ENCODE results near the gene ELMO2. TPM values are rescaled to one million over a fixed set of nuclear protein-coding genes. Genes with fewer than 3 reads are reported as not detected.

Gene ELMO2
- total RNA-seq, 1 experiment from 2014 or later, result 28.4 TPM

DNA sequence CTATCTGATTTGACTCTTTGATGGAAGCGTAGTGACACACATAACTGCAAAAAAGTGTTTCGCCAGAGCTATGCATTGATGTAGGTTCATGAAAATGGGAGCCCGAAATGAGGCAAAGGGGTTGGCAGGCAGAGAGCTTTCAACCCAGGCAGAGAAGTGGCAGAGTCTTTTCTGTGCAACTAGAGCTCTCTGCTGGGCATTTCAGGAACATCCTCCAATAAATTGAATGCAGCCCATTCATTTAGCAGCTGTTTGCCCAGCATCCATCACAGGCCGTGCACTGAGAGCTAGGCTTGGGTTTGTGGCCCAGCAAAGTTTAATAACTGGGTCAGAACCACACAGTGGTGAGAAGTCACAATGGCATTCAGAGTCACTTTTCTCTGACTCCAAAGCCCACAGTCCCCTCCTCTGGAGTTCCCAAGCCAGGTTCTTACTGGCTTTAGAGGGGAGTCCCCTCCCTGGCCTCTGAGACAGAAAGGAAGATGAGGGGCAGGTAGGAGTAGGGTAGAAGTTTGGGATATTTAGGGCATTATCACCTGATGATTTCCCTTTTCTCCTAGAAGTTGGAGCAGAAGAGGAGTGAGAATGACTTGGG, 31.8 kb upstream of the ELMO2 start (continued):
- TF ChIP-seq, protein P1, sequence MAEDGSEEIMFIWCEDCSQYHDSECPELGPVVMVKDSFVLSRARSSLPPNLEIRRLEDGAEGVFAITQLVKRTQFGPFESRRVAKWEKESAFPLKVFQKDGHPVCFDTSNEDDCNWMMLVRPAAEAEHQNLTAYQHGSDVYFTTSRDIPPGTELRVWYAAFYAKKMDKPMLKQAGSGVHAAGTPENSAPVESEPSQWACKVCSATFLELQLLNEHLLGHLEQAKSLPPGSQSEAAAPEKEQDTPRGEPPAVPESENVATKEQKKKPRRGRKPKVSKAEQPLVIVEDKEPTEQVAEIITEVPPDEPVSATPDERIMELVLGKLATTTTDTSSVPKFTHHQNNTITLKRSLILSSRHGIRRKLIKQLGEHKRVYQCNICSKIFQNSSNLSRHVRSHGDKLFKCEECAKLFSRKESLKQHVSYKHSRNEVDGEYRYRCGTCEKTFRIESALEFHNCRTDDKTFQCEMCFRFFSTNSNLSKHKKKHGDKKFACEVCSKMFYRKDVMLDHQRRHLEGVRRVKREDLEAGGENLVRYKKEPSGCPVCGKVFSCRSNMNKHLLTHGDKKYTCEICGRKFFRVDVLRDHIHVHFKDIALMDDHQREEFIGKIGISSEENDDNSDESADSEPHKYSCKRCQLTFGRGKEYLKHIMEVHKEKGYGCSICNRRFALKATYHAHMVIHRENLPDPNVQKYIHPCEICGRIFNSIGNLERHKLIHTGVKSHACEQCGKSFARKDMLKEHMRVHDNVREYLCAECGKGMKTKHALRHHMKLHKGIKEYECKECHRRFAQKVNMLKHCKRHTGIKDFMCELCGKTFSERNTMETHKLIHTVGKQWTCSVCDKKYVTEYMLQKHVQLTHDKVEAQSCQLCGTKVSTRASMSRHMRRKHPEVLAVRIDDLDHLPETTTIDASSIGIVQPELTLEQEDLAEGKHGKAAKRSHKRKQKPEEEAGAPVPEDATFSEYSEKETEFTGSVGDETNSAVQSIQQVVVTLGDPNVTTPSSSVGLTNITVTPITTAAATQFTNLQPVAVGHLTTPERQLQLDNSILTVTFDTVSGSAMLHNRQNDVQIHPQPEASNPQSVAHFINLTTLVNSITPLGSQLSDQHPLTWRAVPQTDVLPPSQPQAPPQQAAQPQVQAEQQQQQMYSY (CRISPR knock-in tag; IDR thresholded peaks at IDR 0.05), result no peak

DNA sequence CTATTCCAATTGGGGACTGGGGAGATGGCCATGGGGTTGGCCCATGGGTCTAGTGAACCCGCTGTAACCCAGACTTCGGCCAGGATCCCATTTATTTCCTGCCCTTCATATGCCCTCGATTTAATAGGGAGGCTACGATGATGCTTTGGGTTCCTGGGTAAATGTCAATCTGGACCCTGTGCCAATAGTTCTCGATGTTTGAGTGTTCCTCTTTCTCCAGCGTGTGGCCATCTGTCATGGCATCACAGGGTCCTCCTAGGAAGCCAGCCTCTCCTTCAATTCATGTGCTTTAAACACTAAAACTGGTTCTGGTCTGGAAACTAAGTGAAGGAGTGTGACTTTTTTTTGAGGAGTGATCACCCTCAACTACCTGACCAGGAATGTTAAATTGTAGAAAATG, 28.7 kb upstream of the ELMO2 start:
- Mint-ChIP-seq H3K36me3 (peaks cover 7% of the 10 kb centered on the region), H3K9me3 (peaks cover 4% of the 10 kb centered on the region), H3K27ac (no peak overlapping the region), H3K27me3 (ENCODE audit: low read depth) (peaks cover 6% of the 10 kb centered on the region), H3K4me1 (no peaks in the 10 kb centered on the region), H3K4me3 (no peak overlapping the region)
- no peak for DNase-seq (ENCODE audit: low spot score)
- ATAC-seq, result no peak
- CTCF ChIA-PET, result no interaction called here
- POLR2A ChIA-PET, result no interaction called here
- TF ChIP-seq, protein P2, sequence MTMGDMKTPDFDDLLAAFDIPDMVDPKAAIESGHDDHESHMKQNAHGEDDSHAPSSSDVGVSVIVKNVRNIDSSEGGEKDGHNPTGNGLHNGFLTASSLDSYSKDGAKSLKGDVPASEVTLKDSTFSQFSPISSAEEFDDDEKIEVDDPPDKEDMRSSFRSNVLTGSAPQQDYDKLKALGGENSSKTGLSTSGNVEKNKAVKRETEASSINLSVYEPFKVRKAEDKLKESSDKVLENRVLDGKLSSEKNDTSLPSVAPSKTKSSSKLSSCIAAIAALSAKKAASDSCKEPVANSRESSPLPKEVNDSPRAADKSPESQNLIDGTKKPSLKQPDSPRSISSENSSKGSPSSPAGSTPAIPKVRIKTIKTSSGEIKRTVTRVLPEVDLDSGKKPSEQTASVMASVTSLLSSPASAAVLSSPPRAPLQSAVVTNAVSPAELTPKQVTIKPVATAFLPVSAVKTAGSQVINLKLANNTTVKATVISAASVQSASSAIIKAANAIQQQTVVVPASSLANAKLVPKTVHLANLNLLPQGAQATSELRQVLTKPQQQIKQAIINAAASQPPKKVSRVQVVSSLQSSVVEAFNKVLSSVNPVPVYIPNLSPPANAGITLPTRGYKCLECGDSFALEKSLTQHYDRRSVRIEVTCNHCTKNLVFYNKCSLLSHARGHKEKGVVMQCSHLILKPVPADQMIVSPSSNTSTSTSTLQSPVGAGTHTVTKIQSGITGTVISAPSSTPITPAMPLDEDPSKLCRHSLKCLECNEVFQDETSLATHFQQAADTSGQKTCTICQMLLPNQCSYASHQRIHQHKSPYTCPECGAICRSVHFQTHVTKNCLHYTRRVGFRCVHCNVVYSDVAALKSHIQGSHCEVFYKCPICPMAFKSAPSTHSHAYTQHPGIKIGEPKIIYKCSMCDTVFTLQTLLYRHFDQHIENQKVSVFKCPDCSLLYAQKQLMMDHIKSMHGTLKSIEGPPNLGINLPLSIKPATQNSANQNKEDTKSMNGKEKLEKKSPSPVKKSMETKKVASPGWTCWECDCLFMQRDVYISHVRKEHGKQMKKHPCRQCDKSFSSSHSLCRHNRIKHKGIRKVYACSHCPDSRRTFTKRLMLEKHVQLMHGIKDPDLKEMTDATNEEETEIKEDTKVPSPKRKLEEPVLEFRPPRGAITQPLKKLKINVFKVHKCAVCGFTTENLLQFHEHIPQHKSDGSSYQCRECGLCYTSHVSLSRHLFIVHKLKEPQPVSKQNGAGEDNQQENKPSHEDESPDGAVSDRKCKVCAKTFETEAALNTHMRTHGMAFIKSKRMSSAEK (CRISPR knock-in tag; IDR thresholded peaks at IDR 0.05; ENCODE audit: borderline replicate concordance), result no peak
- TF ChIP-seq JUN (CRISPR knock-in tag; IDR thresholded peaks at IDR 0.05) (no peak), ZNF263 (CRISPR knock-in tag; IDR thresholded peaks at IDR 0.05; ENCODE audit: low read depth) (no peak), GABPB1 (CRISPR knock-in tag; IDR thresholded peaks at IDR 0.05) (no peak), OVOL2 (CRISPR knock-in tag; IDR thresholded peaks at IDR 0.05; ENCODE audit: borderline replicate concordance) (no peak), FOXP1 (CRISPR knock-in tag; IDR thresholded peaks at IDR 0.05; ENCODE audit: borderline replicate concordance) (no peak), ZNF416 (CRISPR knock-in tag; IDR thresholded peaks at IDR 0.05) (no peak)
- TF ChIP-seq, protein P3, sequence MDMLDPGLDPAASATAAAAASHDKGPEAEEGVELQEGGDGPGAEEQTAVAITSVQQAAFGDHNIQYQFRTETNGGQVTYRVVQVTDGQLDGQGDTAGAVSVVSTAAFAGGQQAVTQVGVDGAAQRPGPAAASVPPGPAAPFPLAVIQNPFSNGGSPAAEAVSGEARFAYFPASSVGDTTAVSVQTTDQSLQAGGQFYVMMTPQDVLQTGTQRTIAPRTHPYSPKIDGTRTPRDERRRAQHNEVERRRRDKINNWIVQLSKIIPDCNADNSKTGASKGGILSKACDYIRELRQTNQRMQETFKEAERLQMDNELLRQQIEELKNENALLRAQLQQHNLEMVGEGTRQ (CRISPR knock-in tag; IDR thresholded peaks at IDR 0.05), result no peak
- TF ChIP-seq, protein P4, sequence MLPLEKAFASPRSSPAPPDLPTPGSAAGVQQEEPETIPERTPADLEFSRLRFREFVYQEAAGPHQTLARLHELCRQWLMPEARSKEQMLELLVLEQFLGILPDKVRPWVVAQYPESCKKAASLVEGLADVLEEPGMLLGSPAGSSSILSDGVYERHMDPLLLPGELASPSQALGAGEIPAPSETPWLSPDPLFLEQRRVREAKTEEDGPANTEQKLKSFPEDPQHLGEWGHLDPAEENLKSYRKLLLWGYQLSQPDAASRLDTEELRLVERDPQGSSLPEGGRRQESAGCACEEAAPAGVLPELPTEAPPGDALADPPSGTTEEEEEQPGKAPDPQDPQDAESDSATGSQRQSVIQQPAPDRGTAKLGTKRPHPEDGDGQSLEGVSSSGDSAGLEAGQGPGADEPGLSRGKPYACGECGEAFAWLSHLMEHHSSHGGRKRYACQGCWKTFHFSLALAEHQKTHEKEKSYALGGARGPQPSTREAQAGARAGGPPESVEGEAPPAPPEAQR (CRISPR knock-in tag; IDR thresholded peaks at IDR 0.05), result no peak

DNA sequence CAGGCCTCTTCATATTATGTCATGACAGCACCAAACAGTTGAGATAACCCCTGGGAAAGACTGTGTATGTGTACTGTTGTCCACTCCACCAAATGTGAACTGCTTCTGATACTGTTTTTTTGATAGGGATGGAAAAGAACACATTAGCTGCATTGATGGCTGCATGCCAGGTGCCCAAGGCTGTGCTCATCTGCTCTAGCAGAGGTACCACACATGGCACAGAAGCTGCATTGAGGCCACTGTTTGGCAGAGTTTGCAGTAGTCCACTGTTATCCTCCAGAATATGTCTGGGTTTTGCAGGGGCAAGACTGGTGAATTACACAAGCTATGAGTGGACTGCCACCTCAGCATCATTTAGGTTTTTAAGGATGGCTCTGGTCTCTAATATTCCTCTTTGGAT, 28.2 kb upstream of the ELMO2 start:
- TF ChIP-seq, protein P5, sequence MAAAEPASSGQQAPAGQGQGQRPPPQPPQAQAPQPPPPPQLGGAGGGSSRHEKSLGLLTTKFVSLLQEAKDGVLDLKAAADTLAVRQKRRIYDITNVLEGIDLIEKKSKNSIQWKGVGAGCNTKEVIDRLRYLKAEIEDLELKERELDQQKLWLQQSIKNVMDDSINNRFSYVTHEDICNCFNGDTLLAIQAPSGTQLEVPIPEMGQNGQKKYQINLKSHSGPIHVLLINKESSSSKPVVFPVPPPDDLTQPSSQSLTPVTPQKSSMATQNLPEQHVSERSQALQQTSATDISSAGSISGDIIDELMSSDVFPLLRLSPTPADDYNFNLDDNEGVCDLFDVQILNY (CRISPR knock-in tag; IDR thresholded peaks at IDR 0.05), result no peak
- no peak for TF ChIP-seq CREM (CRISPR knock-in tag; IDR thresholded peaks at IDR 0.05)
- TF ChIP-seq NFE2L1 (CRISPR knock-in tag; IDR thresholded peaks at IDR 0.05), result no peak
- TF ChIP-seq ESRRA (CRISPR knock-in tag; IDR thresholded peaks at IDR 0.05; ENCODE audit: borderline replicate concordance), result no peak
- TF ChIP-seq JAZF1 (CRISPR knock-in tag; IDR thresholded peaks at IDR 0.05), result no peak
- TF ChIP-seq, protein P6, sequence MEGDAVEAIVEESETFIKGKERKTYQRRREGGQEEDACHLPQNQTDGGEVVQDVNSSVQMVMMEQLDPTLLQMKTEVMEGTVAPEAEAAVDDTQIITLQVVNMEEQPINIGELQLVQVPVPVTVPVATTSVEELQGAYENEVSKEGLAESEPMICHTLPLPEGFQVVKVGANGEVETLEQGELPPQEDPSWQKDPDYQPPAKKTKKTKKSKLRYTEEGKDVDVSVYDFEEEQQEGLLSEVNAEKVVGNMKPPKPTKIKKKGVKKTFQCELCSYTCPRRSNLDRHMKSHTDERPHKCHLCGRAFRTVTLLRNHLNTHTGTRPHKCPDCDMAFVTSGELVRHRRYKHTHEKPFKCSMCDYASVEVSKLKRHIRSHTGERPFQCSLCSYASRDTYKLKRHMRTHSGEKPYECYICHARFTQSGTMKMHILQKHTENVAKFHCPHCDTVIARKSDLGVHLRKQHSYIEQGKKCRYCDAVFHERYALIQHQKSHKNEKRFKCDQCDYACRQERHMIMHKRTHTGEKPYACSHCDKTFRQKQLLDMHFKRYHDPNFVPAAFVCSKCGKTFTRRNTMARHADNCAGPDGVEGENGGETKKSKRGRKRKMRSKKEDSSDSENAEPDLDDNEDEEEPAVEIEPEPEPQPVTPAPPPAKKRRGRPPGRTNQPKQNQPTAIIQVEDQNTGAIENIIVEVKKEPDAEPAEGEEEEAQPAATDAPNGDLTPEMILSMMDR (IDR thresholded peaks at IDR 0.05), result no peak
- TF ChIP-seq GABPB1 (CRISPR knock-in tag; IDR thresholded peaks at IDR 0.05), result no peak
- DNase-seq (ENCODE audit: low spot score) (no peak), ATAC-seq (no peak)
- Mint-ChIP-seq H3K27me3 (ENCODE audit: low read depth) (peaks cover 10% of the 10 kb centered on the region), H3K4me1 (no peaks in the 10 kb centered on the region), H3K9me3 (peaks cover 4% of the 10 kb centered on the region), H3K27ac (no peak overlapping the region), H3K4me3 (no peak overlapping the region), H3K36me3 (peaks cover 7% of the 10 kb centered on the region)
- ChIA-PET CTCF (no interaction called here), POLR2A (no interaction called here)
